DMS 273 (cell line): ENCODE measurements around the gene UBAP1.
"Not testable (repeated sequence)": the region's sequence is repeated elsewhere in the genome, so short reads cannot be mapped to it uniquely, and the experiment has no call there.

ENCODE experiments used
- DNase-seq: peaks from one replicate; lab custom pipeline; 2025; ENCODE audit not compliant: unreplicated experiment; lab: John Stamatoyannopoulos, UW

UBAP1 gene

GRCh38 chr9:34220218-34220617 is 41.4 kb downstream of the UBAP1 start:
- no peak for DNase-seq

- no peak for DNase-seq
Observed at GRCh38 chr9:34224349-34224748, 45.5 kb downstream of the UBAP1 start.

GRCh38 chr9:34226144-34226760 is 47.4 kb downstream of the UBAP1 start:
- DNase-seq, result not testable (repeated sequence)

GRCh38 chr9:34227445-34227844 is 48.6 kb downstream of the UBAP1 start:
- no peak for DNase-seq

- DNase-seq, result no peak
Observed at GRCh38 chr9:34230556-34230955, 51.7 kb downstream of the UBAP1 start.

GRCh38 chr9:34232201-34232600 is 53.4 kb downstream of the UBAP1 start:
- no peak for DNase-seq

GRCh38 chr9:34233672-34234071 is 54.8 kb downstream of the UBAP1 start:
- no peak for DNase-seq

- no peak for DNase-seq
Observed at GRCh38 chr9:34237836-34238235, 59.0 kb downstream of the UBAP1 start.

- peak; percentile 51 for DNase-seq
Observed at GRCh38 chr9:34240006-34240405, 61.2 kb downstream of the UBAP1 start.

GRCh38 chr9:34242830-34243229 is 64.0 kb downstream of the UBAP1 start:
- DNase-seq, result no peak

GRCh38 chr9:34245212-34245611 is 66.4 kb downstream of the UBAP1 start:
- DNase-seq, result not testable (repeated sequence)

GRCh38 chr9:34246453-34246852 is 67.6 kb downstream of the UBAP1 start:
- DNase-seq, result no peak

- not testable (repeated sequence) for DNase-seq
Observed at GRCh38 chr9:34247782-34248181, 68.9 kb downstream of the UBAP1 start.

- no peak for DNase-seq
Observed at GRCh38 chr9:34249274-34249673, 70.4 kb downstream of the UBAP1 start.

- DNase-seq, result no peak
Observed at GRCh38 chr9:34250721-34251120, 71.9 kb downstream of the UBAP1 start.

GRCh38 chr9:34252016-34252415 is 73.2 kb downstream of the UBAP1 start:
- no peak for DNase-seq

- peak; percentile 80 for DNase-seq
Observed at GRCh38 chr9:34252670-34253459, 74.0 kb downstream of the UBAP1 start.

- DNase-seq, result peak; percentile 21
Observed at GRCh38 chr9:34253460-34253837, 74.6 kb downstream of the UBAP1 start.

- DNase-seq, result peak; percentile 30
Observed at GRCh38 chr9:34254141-34254913, 75.5 kb downstream of the UBAP1 start.

- peak; percentile 17 for DNase-seq
Observed at GRCh38 chr9:34254966-34255825, 76.4 kb downstream of the UBAP1 start.

- DNase-seq, result peak; percentile 29
Observed at GRCh38 chr9:34256104-34256503, 77.3 kb downstream of the UBAP1 start.
